Transverse colon (tissue), 4 donors: ENCODE data around the gene COG5.

Source experiments
- POLR2A ChIP-seq: fragments of 450-650 bp; IDR thresholded peaks from one replicate; pipeline ENCODE4 v1.6.1; 2016; ENCODE audit warnings: antibody characterized with exemption, mild to moderate bottlenecking, moderate library complexity
- POLR2AphosphoS5 ChIP-seq, 3 donors: sonication (generic); formaldehyde crosslinking; IDR thresholded peaks; one replicate each; pipeline ENCODE4 v1.6.1; 2016; ENCODE audit warnings: antibody characterized with exemption in 3 of 3
- TF ChIP-seq, protein P1 (sequence below), 5 experiments: fragments of 200-600 bp in 3 of 5; fragments of 450-650 bp in 2 of 5; sonication (generic) in 3 of 5; IDR thresholded peaks; 1 replicate in 2 of 5; 2 replicates in 3 of 5; pipeline ENCODE4 v1.5.1; 2016 to 2017; ENCODE audit warnings: antibody characterized with exemption in 5 of 5, inconsistent platforms in 3 of 5, mild to moderate bottlenecking in 2 of 5, moderate library complexity in 1 of 5

- TF ChIP-seq, protein P1, sequence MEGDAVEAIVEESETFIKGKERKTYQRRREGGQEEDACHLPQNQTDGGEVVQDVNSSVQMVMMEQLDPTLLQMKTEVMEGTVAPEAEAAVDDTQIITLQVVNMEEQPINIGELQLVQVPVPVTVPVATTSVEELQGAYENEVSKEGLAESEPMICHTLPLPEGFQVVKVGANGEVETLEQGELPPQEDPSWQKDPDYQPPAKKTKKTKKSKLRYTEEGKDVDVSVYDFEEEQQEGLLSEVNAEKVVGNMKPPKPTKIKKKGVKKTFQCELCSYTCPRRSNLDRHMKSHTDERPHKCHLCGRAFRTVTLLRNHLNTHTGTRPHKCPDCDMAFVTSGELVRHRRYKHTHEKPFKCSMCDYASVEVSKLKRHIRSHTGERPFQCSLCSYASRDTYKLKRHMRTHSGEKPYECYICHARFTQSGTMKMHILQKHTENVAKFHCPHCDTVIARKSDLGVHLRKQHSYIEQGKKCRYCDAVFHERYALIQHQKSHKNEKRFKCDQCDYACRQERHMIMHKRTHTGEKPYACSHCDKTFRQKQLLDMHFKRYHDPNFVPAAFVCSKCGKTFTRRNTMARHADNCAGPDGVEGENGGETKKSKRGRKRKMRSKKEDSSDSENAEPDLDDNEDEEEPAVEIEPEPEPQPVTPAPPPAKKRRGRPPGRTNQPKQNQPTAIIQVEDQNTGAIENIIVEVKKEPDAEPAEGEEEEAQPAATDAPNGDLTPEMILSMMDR (IDR thresholded peaks at IDR 0.05): no peak
- TF ChIP-seq POLR2A: no peak
- TF ChIP-seq POLR2AphosphoS5 (IDR thresholded peaks at IDR 0.05): no peak
Observed at GRCh38 chr7:107580716-107581383, 17.1 kb upstream of the COG5 start.
